ENCODE measurements around the gene INPP4A.

INPP4A gene

GRCh38 chr2:98474979-98475632 is 30.4 kb downstream of the INPP4A start:
- DNase-seq (ENCODE audit: low read depth in 4 of 4, low spot score in 1 of 4): no peak

- DNase-seq (ENCODE audit: low read depth in 4 of 4, low spot score in 1 of 4): no peak
These were observed 31.7 kb downstream of the INPP4A start for GRCh38 chr2:98476192-98476868.

GRCh38 chr2:98477036-98477435 is 32.4 kb downstream of the INPP4A start:
- DNase-seq (ENCODE audit: low read depth in 4 of 4, low spot score in 1 of 4): no peak

GRCh38 chr2:98477506-98477905 is 32.8 kb downstream of the INPP4A start:
- DNase-seq (ENCODE audit: low read depth in 4 of 4, low spot score in 1 of 4): no peak

- DNase-seq (ENCODE audit: low read depth in 4 of 4, low spot score in 1 of 4): no peak
These were observed 33.5 kb downstream of the INPP4A start for GRCh38 chr2:98478088-98478551.

GRCh38 chr2:98478907-98479306 is 34.2 kb downstream of the INPP4A start:
- DNase-seq (ENCODE audit: low read depth in 4 of 4, low spot score in 1 of 4): no peak

- no peak for DNase-seq (ENCODE audit: low read depth in 4 of 4, low spot score in 1 of 4)
These were observed 34.7 kb downstream of the INPP4A start for GRCh38 chr2:98479371-98479770.

GRCh38 chr2:98479959-98480524 is 35.4 kb downstream of the INPP4A start:
- DNase-seq (ENCODE audit: low read depth in 4 of 4, low spot score in 1 of 4): no peak

GRCh38 chr2:98480598-98480997 is 35.9 kb downstream of the INPP4A start:
- no peak for DNase-seq (ENCODE audit: low read depth in 4 of 4, low spot score in 1 of 4)

GRCh38 chr2:98482362-98482761 is 37.7 kb downstream of the INPP4A start:
- DNase-seq (ENCODE audit: low read depth in 4 of 4, low spot score in 1 of 4): no peak

GRCh38 chr2:98483257-98483861 is 38.7 kb downstream of the INPP4A start:
- DNase-seq (ENCODE audit: low read depth in 4 of 4, low spot score in 1 of 4): no peak

- DNase-seq (ENCODE audit: low read depth in 4 of 4, low spot score in 1 of 4): no peak
These were observed 39.5 kb downstream of the INPP4A start for GRCh38 chr2:98484121-98484557.

- DNase-seq (ENCODE audit: low read depth in 4 of 4, low spot score in 1 of 4): no peak
These were observed 40.2 kb downstream of the INPP4A start for GRCh38 chr2:98484652-98485452.

GRCh38 chr2:98485453-98485755 is 40.7 kb downstream of the INPP4A start:
- DNase-seq (ENCODE audit: low read depth in 4 of 4, low spot score in 1 of 4): no peak

- DNase-seq (ENCODE audit: low read depth in 4 of 4, low spot score in 1 of 4): no peak
These were observed 41.8 kb downstream of the INPP4A start for GRCh38 chr2:98486374-98486981.

GRCh38 chr2:98487101-98487805 is 42.6 kb downstream of the INPP4A start:
- DNase-seq (ENCODE audit: low read depth in 4 of 4, low spot score in 1 of 4): no peak

- no peak for DNase-seq (ENCODE audit: low read depth in 4 of 4, low spot score in 1 of 4)
These were observed 43.1 kb downstream of the INPP4A start for GRCh38 chr2:98487806-98488189.

GRCh38 chr2:98488252-98488651 is 43.6 kb downstream of the INPP4A start:
- no peak for DNase-seq (ENCODE audit: low read depth in 4 of 4, low spot score in 1 of 4)

GRCh38 chr2:98489486-98489885 is 44.8 kb downstream of the INPP4A start:
- no peak for DNase-seq (ENCODE audit: low read depth in 4 of 4, low spot score in 1 of 4)
